Measurements from ENCODE around the gene MYLK4. TPM values are rescaled to one million over a fixed set of nuclear protein-coding genes. Genes with fewer than 3 reads are reported as not detected.

MYLK4 gene
- total RNA-seq, 1 donor from 2014 or later = 1.2 TPM

DNA sequence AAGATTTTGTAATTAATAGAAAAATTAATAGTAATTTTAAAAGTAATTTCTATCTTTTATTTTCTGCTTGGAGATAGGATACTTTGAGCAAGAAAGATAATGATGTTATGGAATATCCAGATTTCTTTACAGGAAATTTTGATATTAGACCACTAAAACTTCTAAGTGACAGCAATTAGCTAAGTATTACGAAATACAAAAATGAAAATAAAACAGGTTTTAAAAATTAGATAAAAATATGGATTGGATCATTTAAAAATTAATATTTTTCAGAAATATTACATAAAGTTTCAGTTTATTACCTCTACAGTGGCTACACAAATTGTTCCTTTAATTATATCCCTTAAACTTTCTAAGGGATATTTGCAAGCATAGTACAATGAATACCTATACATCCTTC is 4.2 kb upstream of the MYLK4 start:
- intact Hi-C loops (cut with micrococcal nuclease) = no loop called here
- TF ChIP-seq, protein P1, sequence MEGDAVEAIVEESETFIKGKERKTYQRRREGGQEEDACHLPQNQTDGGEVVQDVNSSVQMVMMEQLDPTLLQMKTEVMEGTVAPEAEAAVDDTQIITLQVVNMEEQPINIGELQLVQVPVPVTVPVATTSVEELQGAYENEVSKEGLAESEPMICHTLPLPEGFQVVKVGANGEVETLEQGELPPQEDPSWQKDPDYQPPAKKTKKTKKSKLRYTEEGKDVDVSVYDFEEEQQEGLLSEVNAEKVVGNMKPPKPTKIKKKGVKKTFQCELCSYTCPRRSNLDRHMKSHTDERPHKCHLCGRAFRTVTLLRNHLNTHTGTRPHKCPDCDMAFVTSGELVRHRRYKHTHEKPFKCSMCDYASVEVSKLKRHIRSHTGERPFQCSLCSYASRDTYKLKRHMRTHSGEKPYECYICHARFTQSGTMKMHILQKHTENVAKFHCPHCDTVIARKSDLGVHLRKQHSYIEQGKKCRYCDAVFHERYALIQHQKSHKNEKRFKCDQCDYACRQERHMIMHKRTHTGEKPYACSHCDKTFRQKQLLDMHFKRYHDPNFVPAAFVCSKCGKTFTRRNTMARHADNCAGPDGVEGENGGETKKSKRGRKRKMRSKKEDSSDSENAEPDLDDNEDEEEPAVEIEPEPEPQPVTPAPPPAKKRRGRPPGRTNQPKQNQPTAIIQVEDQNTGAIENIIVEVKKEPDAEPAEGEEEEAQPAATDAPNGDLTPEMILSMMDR (IDR thresholded peaks at IDR 0.05; ENCODE audit: borderline replicate concordance) = no peak
- no peaks in the 10 kb centered on the region for H3K36me3 ChIP-seq
- DNase-seq = no peak
- H3K4me3 ChIP-seq = no peak overlapping the region
- H3K27me3 ChIP-seq (ENCODE audit: low read depth) = no peaks in the 10 kb centered on the region
- H3K4me1 ChIP-seq = peaks cover 3% of the 10 kb centered on the region
- no peaks in the 10 kb centered on the region for H3K9me3 ChIP-seq (replicated peaks)
- H3K27ac ChIP-seq (replicated peaks) = no peak overlapping the region

DNA sequence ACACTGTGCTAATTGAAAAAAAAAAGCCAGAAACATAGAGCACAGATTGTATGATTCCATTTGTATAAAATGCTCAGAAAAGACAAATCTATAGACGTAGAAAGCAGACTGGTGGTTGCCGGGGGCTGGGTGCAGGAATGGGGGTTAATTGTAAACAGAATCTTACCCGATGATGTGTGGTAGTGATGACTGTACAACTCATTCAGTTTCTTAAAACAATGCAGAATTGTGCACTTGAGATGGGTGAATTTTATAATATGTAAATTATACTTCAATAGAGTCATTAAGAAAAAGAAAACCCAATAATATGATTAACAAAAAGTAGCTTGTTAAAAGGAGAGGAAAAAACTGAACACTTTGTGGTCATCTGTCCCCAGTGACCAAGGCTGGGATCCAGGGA is 3.7 kb upstream of the MYLK4 start:
- no peak overlapping the region for H3K4me3 ChIP-seq
- H3K36me3 ChIP-seq = no peaks in the 10 kb centered on the region
- H3K27ac ChIP-seq (replicated peaks) = no peak overlapping the region
- no peak for DNase-seq
- intact Hi-C loops (cut with micrococcal nuclease) = no loop called here
- H3K27me3 ChIP-seq (ENCODE audit: low read depth) = no peaks in the 10 kb centered on the region
- TF ChIP-seq, protein P1 (IDR thresholded peaks at IDR 0.05; ENCODE audit: borderline replicate concordance) = no peak
- peaks cover 7% of the 10 kb centered on the region for H3K4me1 ChIP-seq
- no peaks in the 10 kb centered on the region for H3K9me3 ChIP-seq (replicated peaks)

- no peak overlapping the region for H3K4me3 ChIP-seq
- no peaks in the 10 kb centered on the region for H3K9me3 ChIP-seq (replicated peaks)
- TF ChIP-seq, protein P1 (IDR thresholded peaks at IDR 0.05; ENCODE audit: borderline replicate concordance) = no peak
- no peak for DNase-seq
- H3K27ac ChIP-seq (replicated peaks) = no peak overlapping the region
- intact Hi-C loops (cut with micrococcal nuclease) = no loop called here
- no peaks in the 10 kb centered on the region for H3K27me3 ChIP-seq (ENCODE audit: low read depth)
- H3K4me1 ChIP-seq = peaks cover 14% of the 10 kb centered on the region
- no peaks in the 10 kb centered on the region for H3K36me3 ChIP-seq
Observed at GRCh38 chr6:2753743-2754142, 3.0 kb upstream of the MYLK4 start.

GRCh38 chr6:2753110-2753489 is 2.4 kb upstream of the MYLK4 start:
- H3K27me3 ChIP-seq (ENCODE audit: low read depth) = no peaks in the 10 kb centered on the region
- H3K36me3 ChIP-seq = no peaks in the 10 kb centered on the region
- no peak overlapping the region for H3K27ac ChIP-seq (replicated peaks)
- TF ChIP-seq, protein P1 (IDR thresholded peaks at IDR 0.05; ENCODE audit: borderline replicate concordance) = no peak
- no peak overlapping the region for H3K4me3 ChIP-seq
- DNase-seq = no peak
- no peaks in the 10 kb centered on the region for H3K9me3 ChIP-seq (replicated peaks)
- peaks cover 20% of the 10 kb centered on the region for H3K4me1 ChIP-seq
- intact Hi-C loops (cut with micrococcal nuclease) = no loop called here

DNA sequence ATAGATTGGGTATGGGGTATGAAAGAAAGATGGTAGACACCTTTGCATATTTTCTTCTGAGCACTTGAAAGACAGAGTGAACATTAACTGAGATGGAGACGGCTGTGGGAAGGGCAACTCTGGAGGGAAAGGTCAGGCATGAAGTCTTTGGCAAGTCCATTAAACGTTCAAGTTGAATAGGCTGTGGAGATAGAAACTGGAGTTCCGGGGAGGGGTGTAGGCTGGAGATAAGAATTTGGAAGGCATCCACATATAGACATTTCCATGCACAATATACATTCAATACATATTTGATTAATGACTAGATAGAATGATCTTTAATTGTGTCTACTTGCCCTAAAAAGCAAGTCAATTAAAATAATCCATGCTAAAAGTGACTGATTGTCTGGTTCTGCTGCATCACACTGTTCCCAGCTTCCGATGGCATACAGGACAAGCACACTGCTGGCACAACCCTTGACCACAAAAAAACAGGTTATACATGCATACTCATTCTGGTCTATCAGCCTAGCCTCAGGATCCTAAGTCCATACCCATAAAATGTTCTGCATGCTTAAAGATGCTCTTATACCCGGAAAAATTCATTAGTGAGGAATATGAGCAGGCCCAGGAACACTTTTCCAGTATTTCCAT is 1.9 kb upstream of the MYLK4 start:
- Histone ChIP-seq H3K27ac (replicated peaks) (no peak overlapping the region), H3K27me3 (ENCODE audit: low read depth) (no peaks in the 10 kb centered on the region), H3K9me3 (replicated peaks) (no peaks in the 10 kb centered on the region), H3K4me3 (no peak overlapping the region), H3K36me3 (no peaks in the 10 kb centered on the region), H3K4me1 (peaks cover 21% of the 10 kb centered on the region)
- TF ChIP-seq, protein P1 (IDR thresholded peaks at IDR 0.05; ENCODE audit: borderline replicate concordance) = no peak
- no peak for DNase-seq
- intact Hi-C loops (cut with micrococcal nuclease) = no loop called here
